ENCODE measurements around the gene FAM47E. TPM values are rescaled to one million over a fixed set of nuclear protein-coding genes. Genes with fewer than 3 reads are reported as not detected.

Gene FAM47E
- total RNA-seq: not detected

DNA sequence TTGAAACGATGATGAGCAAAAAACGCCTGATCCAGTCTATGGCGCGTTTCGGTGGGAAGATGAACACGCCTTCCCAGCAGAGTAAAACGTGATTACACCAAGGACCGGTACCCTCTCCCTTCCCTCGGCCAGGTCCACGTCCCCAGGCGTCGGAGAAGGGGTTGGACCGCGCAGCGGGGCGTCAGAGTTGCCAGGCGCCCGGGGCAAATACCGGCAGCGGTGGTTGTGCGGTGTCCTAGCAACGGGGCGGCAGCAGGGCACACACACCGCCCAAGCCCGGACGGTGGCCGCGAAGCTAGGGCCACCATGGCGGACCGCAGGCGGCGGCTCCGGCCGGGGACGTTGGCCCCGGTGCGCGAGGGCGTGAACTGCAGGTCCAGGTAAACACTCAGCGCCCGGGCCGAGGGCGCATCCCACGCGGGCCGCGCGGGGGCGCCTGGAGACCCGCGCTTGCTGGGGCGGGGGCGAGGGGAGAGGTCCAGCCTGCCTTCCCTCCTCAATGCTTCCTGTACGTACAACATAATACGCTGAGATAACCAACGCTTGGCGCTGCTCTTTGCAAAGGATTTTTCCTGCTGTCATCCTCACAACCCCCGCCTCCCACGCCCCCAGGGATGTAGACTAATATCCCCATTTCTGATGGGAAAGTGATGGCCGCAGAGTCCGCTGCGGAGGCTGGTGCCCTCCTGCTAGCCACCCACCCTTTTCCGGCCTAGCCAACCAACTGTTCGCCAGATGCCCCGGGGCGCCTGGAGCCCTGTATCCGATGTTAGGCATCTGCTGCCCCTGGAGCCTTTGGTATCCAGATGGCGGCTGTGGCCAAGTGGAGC is at the start of gene FAM47E:
FAM47E (plus strand) TSS at position 281 of the 830 bp plus-strand sequence; CDS start at position 307, 26 bp downstream.
- H3K27ac Mint-ChIP-seq: no peak within 1 kb of the TSS
- H3K4me3 Mint-ChIP-seq: peak within 1 kb of the TSS; percentile 83 to 95
- no peaks in the 10 kb centered on the region for H3K9me3 Mint-ChIP-seq
- ATAC-seq (replicated peaks in 1 of 2) (peak; percentile 89 to 91), DNase-seq (peak; percentile 44 to 56)
- no peaks in the 10 kb centered on the region for H3K36me3 Mint-ChIP-seq (ENCODE audit: insufficient read depth in 2 of 2)
- H3K4me1 Mint-ChIP-seq (ENCODE audit: low read depth): peaks cover 8% of the 10 kb centered on the region
- peaks cover 67% of the 10 kb centered on the region for H3K27me3 Mint-ChIP-seq (ENCODE audit: low read depth)

DNA sequence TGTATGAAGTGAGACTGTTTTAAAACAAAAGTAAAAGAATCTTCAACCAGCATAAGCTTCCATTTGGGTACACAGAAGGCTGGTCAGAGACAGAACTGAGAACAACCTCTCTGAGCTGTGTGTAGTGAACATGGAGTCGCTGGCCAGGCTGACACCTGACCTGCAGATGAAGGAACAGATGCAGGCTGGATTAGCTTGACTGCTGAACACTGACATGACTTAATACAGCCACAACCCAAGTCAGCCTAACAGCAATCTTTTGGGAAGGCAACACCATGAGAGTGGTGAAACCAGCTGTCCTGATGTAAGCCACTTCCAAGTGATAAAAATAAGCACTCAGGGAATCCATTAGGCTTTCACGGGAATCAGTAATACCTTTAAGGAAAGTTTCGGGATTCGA is 48.0 kb upstream of the FAM47E start:
- H3K27me3 Mint-ChIP-seq (ENCODE audit: low read depth): no peaks in the 10 kb centered on the region
- no peaks in the 10 kb centered on the region for H3K36me3 Mint-ChIP-seq (ENCODE audit: insufficient read depth in 2 of 2)
- peaks cover 33% of the 10 kb centered on the region for H3K4me1 Mint-ChIP-seq (ENCODE audit: low read depth)
- no peak overlapping the region for H3K4me3 Mint-ChIP-seq
- DNase-seq (no peak), ATAC-seq (replicated peaks in 1 of 2) (no peak)
- no peak overlapping the region for H3K27ac Mint-ChIP-seq
- H3K9me3 Mint-ChIP-seq: no peaks in the 10 kb centered on the region

DNA sequence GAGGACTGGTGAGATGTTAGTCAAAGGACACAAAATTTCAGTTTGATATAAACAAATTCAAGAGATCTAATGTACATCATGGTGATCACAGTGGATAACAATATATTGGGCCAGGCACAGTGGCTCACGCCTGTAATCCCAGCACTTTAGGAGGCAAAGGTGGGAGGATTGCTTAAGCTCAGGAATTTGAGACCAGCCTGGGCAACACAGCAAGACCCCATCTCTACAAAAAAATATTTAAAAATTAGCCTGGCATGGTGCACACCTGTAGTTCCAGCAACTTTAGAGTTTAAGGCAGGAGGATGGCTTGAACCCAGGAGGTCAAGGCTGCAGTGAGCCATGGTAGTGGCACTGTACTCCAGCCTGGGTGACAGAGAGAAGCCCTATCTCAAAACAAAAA is 46.6 kb upstream of the FAM47E start:
- DNase-seq: no peak
- no peaks in the 10 kb centered on the region for H3K27me3 Mint-ChIP-seq (ENCODE audit: low read depth)
- H3K27ac Mint-ChIP-seq: no peak overlapping the region
- ATAC-seq (replicated peaks in 1 of 2): no peak
- no peaks in the 10 kb centered on the region for H3K36me3 Mint-ChIP-seq (ENCODE audit: insufficient read depth in 2 of 2)
- peaks cover 23% of the 10 kb centered on the region for H3K4me1 Mint-ChIP-seq (ENCODE audit: low read depth)
- no peak overlapping the region for H3K4me3 Mint-ChIP-seq
- H3K9me3 Mint-ChIP-seq: no peaks in the 10 kb centered on the region

GRCh38 chr4:76205476-76205875 is 46.0 kb upstream of the FAM47E start:
- H3K4me3 Mint-ChIP-seq: no peak overlapping the region
- no peaks in the 10 kb centered on the region for H3K36me3 Mint-ChIP-seq (ENCODE audit: insufficient read depth in 2 of 2)
- no peak overlapping the region for H3K27ac Mint-ChIP-seq
- no peak for DNase-seq
- no peaks in the 10 kb centered on the region for H3K27me3 Mint-ChIP-seq (ENCODE audit: low read depth)
- H3K9me3 Mint-ChIP-seq: no peaks in the 10 kb centered on the region
- no peak for ATAC-seq (replicated peaks in 1 of 2)
- peaks cover 18% of the 10 kb centered on the region for H3K4me1 Mint-ChIP-seq (ENCODE audit: low read depth)

- Mint-ChIP-seq H3K27me3 (ENCODE audit: low read depth) (no peaks in the 10 kb centered on the region), H3K36me3 (ENCODE audit: insufficient read depth in 2 of 2) (no peaks in the 10 kb centered on the region), H3K4me3 (no peak overlapping the region), H3K9me3 (no peaks in the 10 kb centered on the region), H3K27ac (no peak overlapping the region), H3K4me1 (ENCODE audit: low read depth) (peaks cover 9% of the 10 kb centered on the region)
- DNase-seq (no peak), ATAC-seq (replicated peaks in 1 of 2) (no peak)
Measured at GRCh38 chr4:76206222-76206942, 45.1 kb upstream of the FAM47E start.

GRCh38 chr4:76207549-76207948 is 44.0 kb upstream of the FAM47E start:
- Mint-ChIP-seq H3K36me3 (ENCODE audit: insufficient read depth in 2 of 2) (no peaks in the 10 kb centered on the region), H3K27me3 (ENCODE audit: low read depth) (no peaks in the 10 kb centered on the region), H3K27ac (no peak overlapping the region), H3K4me1 (ENCODE audit: low read depth) (peaks cover 13% of the 10 kb centered on the region), H3K4me3 (no peak overlapping the region), H3K9me3 (no peaks in the 10 kb centered on the region)
- no peak for ATAC-seq (replicated peaks in 1 of 2)
- no peak for DNase-seq

GRCh38 chr4:76208005-76208765 is 43.3 kb upstream of the FAM47E start:
- DNase-seq: no peak
- H3K9me3 Mint-ChIP-seq: no peaks in the 10 kb centered on the region
- no peak for ATAC-seq (replicated peaks in 1 of 2)
- H3K4me3 Mint-ChIP-seq: no peak overlapping the region
- no peaks in the 10 kb centered on the region for H3K36me3 Mint-ChIP-seq (ENCODE audit: insufficient read depth in 2 of 2)
- H3K27ac Mint-ChIP-seq: peak overlapping the region; percentile 44
- H3K27me3 Mint-ChIP-seq (ENCODE audit: low read depth): no peaks in the 10 kb centered on the region
- H3K4me1 Mint-ChIP-seq (ENCODE audit: low read depth): peaks cover 20% of the 10 kb centered on the region

GRCh38 chr4:76209881-76210280 is 41.6 kb upstream of the FAM47E start:
- H3K36me3 Mint-ChIP-seq (ENCODE audit: insufficient read depth in 2 of 2): peaks cover 0 to 3% of the 10 kb centered on the region in 2 donors
- no peaks in the 10 kb centered on the region for H3K9me3 Mint-ChIP-seq
- DNase-seq: no peak
- no peak overlapping the region for H3K27ac Mint-ChIP-seq
- peaks cover 30% of the 10 kb centered on the region for H3K4me1 Mint-ChIP-seq (ENCODE audit: low read depth)
- no peak overlapping the region for H3K4me3 Mint-ChIP-seq
- ATAC-seq (replicated peaks in 1 of 2): no peak
- no peaks in the 10 kb centered on the region for H3K27me3 Mint-ChIP-seq (ENCODE audit: low read depth)

- Mint-ChIP-seq H3K9me3 (no peaks in the 10 kb centered on the region), H3K4me3 (peak overlapping the region in 1 of 2 donors; percentile 11), H3K36me3 (ENCODE audit: insufficient read depth in 2 of 2) (peaks cover 0 to 3% of the 10 kb centered on the region in 2 donors), H3K27me3 (ENCODE audit: low read depth) (no peaks in the 10 kb centered on the region), H3K4me1 (ENCODE audit: low read depth) (peaks cover 31% of the 10 kb centered on the region), H3K27ac (no peak overlapping the region)
- DNase-seq: no peak
- no peak for ATAC-seq (replicated peaks in 1 of 2)
Measured at GRCh38 chr4:76210452-76210851, 41.1 kb upstream of the FAM47E start.

DNA sequence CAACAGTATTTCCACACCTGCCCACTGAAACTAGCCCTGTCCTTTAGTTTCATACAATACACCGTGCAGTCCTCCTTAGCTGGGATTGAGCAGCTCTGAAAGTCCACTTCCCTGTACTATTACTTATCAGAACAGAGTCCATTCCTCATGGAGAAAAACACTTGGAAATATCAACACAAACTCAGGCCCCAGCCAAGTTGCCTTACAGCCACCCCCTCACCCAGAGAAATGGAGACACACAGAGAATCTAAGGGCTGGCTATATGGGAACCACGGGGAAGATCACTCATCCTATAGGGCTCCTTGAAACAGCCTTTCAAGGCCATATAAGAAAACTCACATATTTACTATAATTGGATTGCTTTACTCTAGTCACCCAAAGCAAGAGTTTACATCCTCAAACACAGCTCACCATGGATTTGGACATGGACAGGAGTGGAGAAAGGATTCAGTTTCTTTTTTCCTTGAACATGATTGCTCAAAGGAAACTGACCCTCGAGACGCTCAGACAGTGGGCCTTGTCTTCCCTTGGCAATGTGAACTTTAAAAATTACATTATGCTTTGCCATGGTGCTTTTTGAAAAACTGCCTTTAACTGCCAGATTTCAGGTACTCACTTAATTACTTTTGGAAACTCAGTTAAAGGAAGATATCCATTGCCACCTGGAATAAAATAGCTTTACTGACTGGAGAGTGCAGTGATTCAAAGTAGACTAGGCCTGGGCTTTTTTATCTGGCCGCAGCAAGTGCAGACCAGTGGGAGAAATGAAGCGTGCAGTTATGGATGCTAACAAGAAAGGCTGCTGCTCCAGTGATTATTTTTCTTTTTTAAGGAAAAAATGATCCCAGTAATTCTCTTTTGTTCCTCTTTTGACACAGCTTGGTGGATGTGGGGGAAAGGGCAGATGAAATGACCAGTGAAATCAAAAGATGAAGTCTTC is 39.5 kb upstream of the FAM47E start:
- Mint-ChIP-seq H3K36me3 (ENCODE audit: insufficient read depth in 2 of 2) (peaks cover 0 to 3% of the 10 kb centered on the region in 2 donors), H3K9me3 (no peaks in the 10 kb centered on the region), H3K27me3 (ENCODE audit: low read depth) (no peaks in the 10 kb centered on the region), H3K27ac (peak overlapping the region; percentile 11), H3K4me3 (peak overlapping the region; percentile 78), H3K4me1 (ENCODE audit: low read depth) (peaks cover 31% of the 10 kb centered on the region)
- DNase-seq: no peak
- ATAC-seq (replicated peaks in 1 of 2): no peak

DNA sequence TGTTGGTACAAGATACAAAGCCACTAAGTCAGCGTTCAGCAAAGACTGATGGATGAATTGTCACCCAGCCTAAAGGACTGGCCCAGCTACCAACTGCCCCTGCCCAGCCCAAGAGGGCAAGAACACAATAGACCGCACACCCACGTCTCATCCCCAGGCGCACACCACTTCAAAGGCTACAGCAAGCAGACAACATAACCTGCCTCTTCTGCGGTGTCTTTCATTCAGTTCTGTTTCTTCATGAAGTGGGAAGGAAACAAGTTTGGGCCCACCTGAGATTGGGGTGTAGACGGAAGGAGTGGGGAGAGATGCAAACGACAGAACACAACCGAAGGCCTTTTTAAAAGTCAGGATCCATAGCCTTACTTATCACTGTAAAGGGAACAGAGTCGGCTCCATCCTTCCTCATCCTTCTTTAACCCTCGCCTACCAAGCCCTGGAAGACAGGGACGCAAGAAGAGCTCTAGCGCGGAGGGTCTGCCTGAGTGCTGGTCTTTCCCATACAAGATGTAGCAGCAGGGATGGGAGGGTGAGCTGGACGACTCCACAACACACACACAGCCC is 38.6 kb upstream of the FAM47E start:
- no peaks in the 10 kb centered on the region for H3K27me3 Mint-ChIP-seq (ENCODE audit: low read depth)
- ATAC-seq (replicated peaks in 1 of 2) (peak; percentile 24 to 41), DNase-seq (peak; percentile 47 to 56)
- H3K4me1 Mint-ChIP-seq (ENCODE audit: low read depth): peaks cover 31% of the 10 kb centered on the region
- peak overlapping the region; percentile 11 for H3K27ac Mint-ChIP-seq
- H3K4me3 Mint-ChIP-seq: peak overlapping the region; percentile 78
- H3K36me3 Mint-ChIP-seq (ENCODE audit: insufficient read depth in 2 of 2): peaks cover 0 to 3% of the 10 kb centered on the region in 2 donors
- no peaks in the 10 kb centered on the region for H3K9me3 Mint-ChIP-seq
